Type B pancreatic cell (in vitro differentiated cells): ENCODE results near the gene ALDH16A1. TPM values are rescaled to one million over a fixed set of nuclear protein-coding genes. Genes with fewer than 3 reads are reported as not detected.

Experiments
- DNase-seq: peaks from one replicate; pipeline ENCODE4 v3.0.0; 2021; ENCODE audit warnings: mixed read lengths; ENCODE audit not compliant: unreplicated experiment; ENCODE audit errors: extremely low spot score
- H3K27ac Mint-ChIP-seq: 2 replicates; pipeline ENCODE4 v1.8.0; 2021; ENCODE audit warnings: mild to moderate bottlenecking, mixed read lengths
- H3K27me3 Mint-ChIP-seq: 2 replicates; pipeline ENCODE4 v1.8.0; 2021; ENCODE audit warnings: mixed read lengths
- H3K36me3 Mint-ChIP-seq: 2 replicates; pipeline ENCODE4 v1.8.0; 2021; ENCODE audit warnings: mixed read lengths
- H3K4me1 Mint-ChIP-seq: one replicate; pipeline ENCODE4 v1.8.0; 2021; ENCODE audit warnings: mixed read lengths; ENCODE audit not compliant: unreplicated experiment
- H3K4me3 Mint-ChIP-seq: 2 replicates; pipeline ENCODE4 v1.8.0; 2021; ENCODE audit warnings: mild to moderate bottlenecking, mixed read lengths
- H3K9me3 Mint-ChIP-seq: 2 replicates; pipeline ENCODE4 v1.8.0; 2021; ENCODE audit warnings: mixed read lengths
- CTCF ChIP-seq: fragments of 200-600 bp; sonication (generic); conservative IDR thresholded peaks from 2 replicates; pipeline ENCODE4 v1.5.0; 2021; ENCODE audit warnings: antibody characterized with exemption, mild to moderate bottlenecking
- total RNA-seq: library from RNA; stranded (reverse); gene quantifications from 2 replicates; pipeline ENCODE4 v1.2.1, GENCODE V29; 2021; ENCODE audit warnings: low replicate concordance

Gene ALDH16A1
- total RNA-seq, 1 donor from 2014 or later, result 33.7 TPM

GRCh38 chr19:49425178-49425577, 27.8 kb upstream of the ALDH16A1 start, which contains the start of gene GFY:
TSS of gene GFY (plus strand) at chr19:49425388. CDS start at chr19:49426431, 1,043 bp downstream.
- no peak within 1 kb of the TSS for H3K27ac Mint-ChIP-seq
- TF ChIP-seq CTCF, result no peak
- peaks cover 45% of the 10 kb centered on the region for H3K4me1 Mint-ChIP-seq
- H3K36me3 Mint-ChIP-seq, result no peaks in the 10 kb centered on the region
- no peaks in the 10 kb centered on the region for H3K9me3 Mint-ChIP-seq
- peaks cover 95% of the 10 kb centered on the region for H3K27me3 Mint-ChIP-seq
- H3K4me3 Mint-ChIP-seq, result no peak within 1 kb of the TSS
- DNase-seq, result no peak

GRCh38 chr19:49425922-49426592, 27.0 kb upstream of the ALDH16A1 start:
- Mint-ChIP-seq H3K27ac (no peak overlapping the region), H3K9me3 (no peaks in the 10 kb centered on the region), H3K27me3 (peaks cover 95% of the 10 kb centered on the region), H3K36me3 (no peaks in the 10 kb centered on the region), H3K4me3 (peak overlapping the region; percentile 42), H3K4me1 (peaks cover 37% of the 10 kb centered on the region)
- TF ChIP-seq CTCF, result no peak
- no peak for DNase-seq

GRCh38 chr19:49427339-49427738, 25.7 kb upstream of the ALDH16A1 start:
- no peak overlapping the region for H3K27ac Mint-ChIP-seq
- no peak overlapping the region for H3K4me3 Mint-ChIP-seq
- H3K36me3 Mint-ChIP-seq, result no peaks in the 10 kb centered on the region
- no peaks in the 10 kb centered on the region for H3K9me3 Mint-ChIP-seq
- H3K27me3 Mint-ChIP-seq, result peaks cover 91% of the 10 kb centered on the region
- no peak for DNase-seq
- H3K4me1 Mint-ChIP-seq, result peaks cover 29% of the 10 kb centered on the region
- TF ChIP-seq CTCF, result no peak

- peak overlapping the region; percentile 34 for H3K27ac Mint-ChIP-seq
- no peak for DNase-seq
- H3K4me3 Mint-ChIP-seq, result peak overlapping the region; percentile 79
- H3K36me3 Mint-ChIP-seq, result no peaks in the 10 kb centered on the region
- peaks cover 25% of the 10 kb centered on the region for H3K4me1 Mint-ChIP-seq
- no peaks in the 10 kb centered on the region for H3K9me3 Mint-ChIP-seq
- TF ChIP-seq CTCF, result no peak
- H3K27me3 Mint-ChIP-seq, result peaks cover 92% of the 10 kb centered on the region
Observed at GRCh38 chr19:49427855-49428546, 25.0 kb upstream of the ALDH16A1 start.

- DNase-seq, result no peak
- Mint-ChIP-seq H3K27me3 (peaks cover 93% of the 10 kb centered on the region), H3K27ac (no peak overlapping the region), H3K36me3 (no peaks in the 10 kb centered on the region), H3K4me1 (peaks cover 22% of the 10 kb centered on the region), H3K9me3 (no peaks in the 10 kb centered on the region), H3K4me3 (peak overlapping the region; percentile 79)
- TF ChIP-seq CTCF, result no peak
Observed at GRCh38 chr19:49428547-49429451, 24.2 kb upstream of the ALDH16A1 start.
